ENCODE results near the gene ARHGAP15.
A peak's percentile ranks its signal among the peaks of the same experiment; 100 is the strongest.

ARHGAP15 gene

DNA sequence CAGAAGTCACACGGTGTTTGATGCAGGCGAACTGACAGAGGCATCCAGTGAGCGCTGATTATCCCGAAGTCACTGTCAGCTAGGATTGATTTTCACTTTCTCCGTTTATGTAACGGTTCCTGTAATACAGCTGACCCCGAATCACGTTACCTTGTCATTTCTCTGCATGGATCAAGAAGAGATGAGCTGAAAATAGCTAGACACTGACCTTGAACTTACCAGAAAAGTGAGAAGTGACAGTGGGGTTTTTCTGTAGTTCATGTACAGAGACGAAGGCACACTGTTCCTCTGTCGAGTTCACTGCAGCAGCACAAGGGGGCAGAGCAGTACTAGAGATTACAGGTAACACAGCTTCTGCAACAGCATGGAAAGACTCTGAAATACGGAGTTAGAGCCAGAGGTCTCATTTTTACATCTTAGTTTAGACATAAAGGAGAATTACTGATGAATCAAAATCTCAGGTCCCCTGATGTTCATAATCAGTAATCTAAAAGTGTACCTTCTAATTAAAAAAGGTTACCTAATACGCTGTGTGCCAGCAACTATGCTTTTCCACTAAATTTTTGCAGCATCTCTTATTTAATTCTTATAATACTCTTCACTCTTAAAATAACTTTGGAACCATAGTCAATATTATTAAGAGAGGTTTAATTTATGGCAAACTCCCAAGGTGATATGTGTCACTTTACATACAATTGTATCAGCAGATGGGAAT lies 33.1 kb downstream of the ARHGAP15 start:
- H3K27me3 ChIP-seq (replicated peaks; ENCODE audit: insufficient read depth, low read length): no peaks in the 10 kb centered on the region
- TF ChIP-seq EZH2 (optimal IDR thresholded peaks at IDR 0.05; ENCODE audit: low read depth, low read length): no peak
- TF ChIP-seq, protein P1, sequence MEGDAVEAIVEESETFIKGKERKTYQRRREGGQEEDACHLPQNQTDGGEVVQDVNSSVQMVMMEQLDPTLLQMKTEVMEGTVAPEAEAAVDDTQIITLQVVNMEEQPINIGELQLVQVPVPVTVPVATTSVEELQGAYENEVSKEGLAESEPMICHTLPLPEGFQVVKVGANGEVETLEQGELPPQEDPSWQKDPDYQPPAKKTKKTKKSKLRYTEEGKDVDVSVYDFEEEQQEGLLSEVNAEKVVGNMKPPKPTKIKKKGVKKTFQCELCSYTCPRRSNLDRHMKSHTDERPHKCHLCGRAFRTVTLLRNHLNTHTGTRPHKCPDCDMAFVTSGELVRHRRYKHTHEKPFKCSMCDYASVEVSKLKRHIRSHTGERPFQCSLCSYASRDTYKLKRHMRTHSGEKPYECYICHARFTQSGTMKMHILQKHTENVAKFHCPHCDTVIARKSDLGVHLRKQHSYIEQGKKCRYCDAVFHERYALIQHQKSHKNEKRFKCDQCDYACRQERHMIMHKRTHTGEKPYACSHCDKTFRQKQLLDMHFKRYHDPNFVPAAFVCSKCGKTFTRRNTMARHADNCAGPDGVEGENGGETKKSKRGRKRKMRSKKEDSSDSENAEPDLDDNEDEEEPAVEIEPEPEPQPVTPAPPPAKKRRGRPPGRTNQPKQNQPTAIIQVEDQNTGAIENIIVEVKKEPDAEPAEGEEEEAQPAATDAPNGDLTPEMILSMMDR (IDR thresholded peaks at IDR 0.05; ENCODE audit: low read length): peak; percentile 40
- no peaks in the 10 kb centered on the region for H4K20me1 ChIP-seq (ENCODE audit: insufficient read depth, low read length)
- no peaks in the 10 kb centered on the region for H3K9me3 ChIP-seq (replicated peaks; ENCODE audit: insufficient read depth, low read length)
- no peaks in the 10 kb centered on the region for H3K79me2 ChIP-seq (ENCODE audit: low read length)
- no peaks in the 10 kb centered on the region for H3K36me3 ChIP-seq (replicated peaks; ENCODE audit: insufficient read depth, low read length)
- H3K9me2 ChIP-seq (replicated peaks; ENCODE audit: insufficient read depth, low read length): no peaks in the 10 kb centered on the region
- no peak overlapping the region for H3K4me2 ChIP-seq (ENCODE audit: low read depth, low read length)
- no peaks in the 10 kb centered on the region for H3F3A ChIP-seq (ENCODE audit: insufficient read depth, low read length)
- H3K27ac ChIP-seq (ENCODE audit: low read length): no peak overlapping the region
- no peaks in the 10 kb centered on the region for H3K4me1 ChIP-seq (ENCODE audit: low read length)
- peak; percentile 32 for DNase-seq
- no peak overlapping the region for H3K4me3 ChIP-seq (ENCODE audit: low read length)
- H3K9ac ChIP-seq (ENCODE audit: low read length): no peak overlapping the region
- no peak overlapping the region for H2AFZ ChIP-seq (ENCODE audit: low read length)

DNA sequence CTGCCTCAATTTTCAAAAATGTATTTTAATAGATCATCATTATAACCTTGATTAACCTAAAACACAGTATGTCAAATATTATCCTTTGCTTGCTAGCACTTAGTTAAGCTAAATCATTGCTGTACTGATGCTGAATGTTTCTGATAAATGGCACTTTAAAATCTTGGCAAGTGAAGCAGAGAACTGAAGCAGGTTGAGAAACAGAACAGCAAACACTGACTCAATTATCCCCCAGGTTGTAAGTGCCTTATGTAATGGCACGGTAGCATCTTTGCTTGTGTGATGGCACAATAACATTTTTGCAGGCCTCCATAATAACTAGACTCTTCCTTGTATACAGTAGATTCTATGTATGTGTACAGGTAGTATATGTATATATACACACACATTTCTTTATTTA lies 33.8 kb downstream of the ARHGAP15 start:
- TF ChIP-seq, protein P1 (IDR thresholded peaks at IDR 0.05; ENCODE audit: low read length): no peak
- no peak for TF ChIP-seq EZH2 (optimal IDR thresholded peaks at IDR 0.05; ENCODE audit: low read depth, low read length)
- no peak for TF ChIP-seq EZH2phosphoT487 (IDR thresholded peaks at IDR 0.05; ENCODE audit: low read length)
- Histone ChIP-seq H3K27ac (ENCODE audit: low read length) (no peak overlapping the region), H3K9ac (ENCODE audit: low read length) (no peak overlapping the region), H2AFZ (ENCODE audit: low read length) (no peak overlapping the region), H3K4me1 (ENCODE audit: low read length) (no peaks in the 10 kb centered on the region), H3K4me3 (ENCODE audit: low read length) (no peak overlapping the region), H3K79me2 (ENCODE audit: low read length) (no peaks in the 10 kb centered on the region), H3K36me3 (replicated peaks; ENCODE audit: insufficient read depth, low read length) (no peaks in the 10 kb centered on the region), H3K9me2 (replicated peaks; ENCODE audit: insufficient read depth, low read length) (no peaks in the 10 kb centered on the region), H3K9me3 (replicated peaks; ENCODE audit: insufficient read depth, low read length) (no peaks in the 10 kb centered on the region), H3K4me2 (ENCODE audit: low read depth, low read length) (no peak overlapping the region), H3F3A (ENCODE audit: insufficient read depth, low read length) (no peaks in the 10 kb centered on the region), H4K20me1 (ENCODE audit: insufficient read depth, low read length) (no peaks in the 10 kb centered on the region), H3K27me3 (replicated peaks; ENCODE audit: insufficient read depth, low read length) (no peaks in the 10 kb centered on the region)
- DNase-seq: no peak

DNA sequence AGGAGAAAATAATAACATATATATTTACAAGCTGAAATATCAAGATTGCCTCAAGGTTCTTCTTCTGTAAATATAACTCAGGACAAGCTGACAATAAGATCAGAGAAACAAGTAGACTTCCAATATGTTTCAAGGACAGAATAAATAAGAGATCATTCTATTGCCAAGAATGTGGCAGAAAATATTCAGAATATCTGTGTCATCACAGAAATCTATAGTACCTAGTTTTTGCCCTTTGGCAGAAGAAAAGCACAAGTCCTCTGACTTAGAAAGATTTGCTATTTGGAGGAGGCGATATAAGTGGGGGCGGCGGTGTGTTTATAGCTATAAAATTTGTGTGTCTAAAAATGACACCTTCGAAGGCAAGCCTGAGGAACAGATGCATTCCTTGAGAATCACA lies 34.3 kb downstream of the ARHGAP15 start:
- Histone ChIP-seq H3K9me2 (replicated peaks; ENCODE audit: insufficient read depth, low read length) (no peaks in the 10 kb centered on the region), H3K4me3 (ENCODE audit: low read length) (no peak overlapping the region), H3K4me1 (ENCODE audit: low read length) (no peaks in the 10 kb centered on the region), H3K4me2 (ENCODE audit: low read depth, low read length) (no peak overlapping the region), H3K79me2 (ENCODE audit: low read length) (no peaks in the 10 kb centered on the region), H2AFZ (ENCODE audit: low read length) (no peak overlapping the region), H3K9me3 (replicated peaks; ENCODE audit: insufficient read depth, low read length) (no peaks in the 10 kb centered on the region), H3F3A (ENCODE audit: insufficient read depth, low read length) (no peaks in the 10 kb centered on the region), H3K27me3 (replicated peaks; ENCODE audit: insufficient read depth, low read length) (no peaks in the 10 kb centered on the region), H3K9ac (ENCODE audit: low read length) (no peak overlapping the region), H4K20me1 (ENCODE audit: insufficient read depth, low read length) (no peaks in the 10 kb centered on the region), H3K36me3 (replicated peaks; ENCODE audit: insufficient read depth, low read length) (no peaks in the 10 kb centered on the region), H3K27ac (ENCODE audit: low read length) (no peak overlapping the region)
- TF ChIP-seq EZH2 (optimal IDR thresholded peaks at IDR 0.05; ENCODE audit: low read depth, low read length) (no peak), EZH2phosphoT487 (IDR thresholded peaks at IDR 0.05; ENCODE audit: low read length) (no peak)
- TF ChIP-seq, protein P1 (IDR thresholded peaks at IDR 0.05; ENCODE audit: low read length): no peak
- DNase-seq: no peak

All from MM.1S (cell line).